Adrenal gland (tissue), 12 donors: ENCODE measurements around the gene CDH24. TPM values are rescaled to one million over a fixed set of nuclear protein-coding genes. Genes with fewer than 3 reads are reported as not detected.

Experiments
- DNase-seq, 7 donors: peaks; one replicate each; pipeline ENCODE4 v3.0.0-alpha.2; 2019 to 2020
- H3K27ac ChIP-seq, 5 donors: fragments of 200-600 bp; sonication (generic) in 4 of 5; 1 replicate in 3 of 5; 2 replicates in 2 of 5; pipeline versions ENCODE4 v1.5.1 to v1.8.0; 2016 to 2020; ENCODE audit warnings: mild to moderate bottlenecking in 1 of 5
- H3K27me3 ChIP-seq: fragments of 200-600 bp; 2 replicates; pipeline ENCODE4 v1.8.0; 2021
- H3K36me3 ChIP-seq, 2 donors: fragments of 200-600 bp; replicated peaks in 1 of 2; 1 replicate in 1 of 2; 2 replicates in 1 of 2; pipeline versions ENCODE4 v1.5.1 to v1.8.0; 2018 to 2022
- H3K4me1 ChIP-seq, 2 donors: fragments of 200-600 bp; replicated peaks in 1 of 2; 1 replicate in 1 of 2; 2 replicates in 1 of 2; pipeline versions ENCODE4 v1.5.1 to v1.8.0; 2018 to 2021
- H3K4me3 ChIP-seq, 4 donors: fragments of 200-600 bp; sonication (generic) in 3 of 4; one replicate each; pipeline ENCODE4 v1.5.1; 2016 to 2018
- H3K9me3 ChIP-seq, 3 donors: fragments of 200-600 bp; sonication (generic) in 1 of 3; replicated peaks in 1 of 3; 1 replicate in 2 of 3; 2 replicates in 1 of 3; pipeline versions ENCODE4 v1.5.1 to v1.8.0; 2016 to 2021
- CTCF ChIP-seq, 6 experiments: fragments of 450-650 bp in 4 of 6; fragments of 200-600 bp in 2 of 6; sonication (generic) in 1 of 6; IDR thresholded peaks; 1 replicate in 5 of 6; 2 replicates in 1 of 6; pipeline versions ENCODE4 v1.5.1 to v1.8.0; 2016 to 2021; ENCODE audit warnings: antibody characterized with exemption in 6 of 6, mild to moderate bottlenecking in 2 of 6, moderate library complexity in 1 of 6
- POLR2A ChIP-seq, 2 donors: fragments of 450-650 bp; IDR thresholded peaks; one replicate each; pipeline ENCODE4 v1.6.1; 2017; ENCODE audit warnings: antibody characterized with exemption in 2 of 2, mild to moderate bottlenecking in 2 of 2, moderate library complexity in 1 of 2
- WGBS, 4 donors: extraction: QIAGEN DNeasy Blood & Tissue Kit in 2 of 4; methylation state at CpG; one replicate each; pipeline versions ENCODE4 v1.1.5 to v1.1.7; 2013 to 2017; 5-methylcytosine and 5-hydroxymethylcytosine counted together
- intact Hi-C, 2 donors: fragments of 100-400 bp; cut with DNase I; formaldehyde crosslinking; loops; one replicate each; pipeline versions ENCODE4 v1.14.1 to v1.15.0; 2022 to 2023
- polyA plus RNA-seq, 3 donors: library from polyadenylated mRNA; stranded (reverse); fragments of 200-250 nt in 2 of 3; fragments of 350-450 nt in 1 of 3; fragmentation: Illumina TruSeq in 1 of 3; extraction: RNeasy Lipid Tissue Mini Kit (QIAGEN cat#74804) in 1 of 3; gene quantifications; one replicate each; pipeline ENCODE4 v1.2.3, GENCODE V29; 2013 to 2014
- total RNA-seq, 9 donors: library from RNA; depleted of rRNA in 4 of 9; stranded (reverse); fragments of >200 nt in 4 of 9; fragments of 120-200 nt in 1 of 9; fragmentation: NEBNext Ultra II Directional in 1 of 9; extraction: Animal tissue kit (Norgen Biotek cat#: 25700) in 1 of 9; gene quantifications; one replicate each; pipeline versions ENCODE4 v1.1.0 to v1.2.4, GENCODE V29; 2013 to 2023
- donor health status: healthy with polysubstance abuse.
- donor health status: Bipolar disorder and iron deficiency.
- donor health status: DM: yes; HTN: yes; CAD: no.
- donor health status: DM: no; HTN: no; CAD: no.
- donor health status: DM: no; HTN: no; CAD: no.
- donor health status: DM: yes; HTN: yes; CAD: no.

Gene CDH24
- total and polyA plus RNA-seq, 12 donors = 1.5 to 29.3 (median 3.5) TPM

- Histone ChIP-seq H3K4me1 (peaks cover 21 to 48% of the 10 kb centered on the region in 2 donors), H3K27ac (peak overlapping the region in 3 of 5 donors; percentile 18 to 67 (median 66))
- intact Hi-C loops = loop anchor here (5.0 kb wide), 2 partner anchors 33 to 43 kb away; partner anchors contain the start of gene CIROP (in 1 of the 2)
Measured at GRCh38 chr14:23069413-23069806, 12.1 kb upstream of the CDH24 start.

GRCh38 chr14:23068789-23069412, 11.6 kb upstream of the CDH24 start:
- Histone ChIP-seq H3K36me3 (peaks cover 0 to 63% of the 10 kb centered on the region in 2 donors), H3K9me3 (no peaks in the 10 kb centered on the region), H3K4me3 (no peak overlapping the region), H3K27ac (peak overlapping the region in 3 of 5 donors; percentile 18 to 67 (median 66)), H3K27me3 (no peaks in the 10 kb centered on the region), H3K4me1 (peaks cover 21 to 48% of the 10 kb centered on the region in 2 donors)
- intact Hi-C loops = loop anchor here (5.0 kb wide), 2 partner anchors 33 to 43 kb away; partner anchors contain the start of gene CIROP (in 1 of the 2)
- peak; percentile 85 to 95 (median 87) for DNase-seq
- WGBS, 4 donors = 15 to 21% (median 18%) methylated on average over 8 of the region's 8 CpGs
- TF ChIP-seq CTCF (IDR thresholded peaks at IDR 0.05) = peak; percentile 98 to 100 (median 99)
- no peak for TF ChIP-seq POLR2A (IDR thresholded peaks at IDR 0.05)

More at GRCh38 chr14:23069413-23069806, 12.1 kb upstream of the CDH24 start:
- Histone ChIP-seq H3K4me3 (no peak overlapping the region), H3K9me3 (no peaks in the 10 kb centered on the region), H3K36me3 (peaks cover 0 to 63% of the 10 kb centered on the region in 2 donors), H3K27me3 (no peaks in the 10 kb centered on the region)
- TF ChIP-seq CTCF (IDR thresholded peaks at IDR 0.05) (no peak), POLR2A (IDR thresholded peaks at IDR 0.05) (no peak)
- DNase-seq = peak in 1 of 7 donors; percentile 3
- 64 to 69% (median 69%) methylated on average over 4 of the region's 4 CpGs for WGBS, 4 donors

GRCh38 chr14:23067847-23068788, 10.8 kb upstream of the CDH24 start:
- Histone ChIP-seq H3K27me3 (no peaks in the 10 kb centered on the region), H3K27ac (peak overlapping the region in 2 of 5 donors; percentile 32 to 67), H3K9me3 (no peaks in the 10 kb centered on the region), H3K4me3 (no peak overlapping the region), H3K4me1 (peaks cover 20 to 48% of the 10 kb centered on the region in 2 donors), H3K36me3 (peaks cover 0 to 63% of the 10 kb centered on the region in 2 donors)
- intact Hi-C loops = loop anchor here (5.0 kb wide), 2 partner anchors 34 to 44 kb away; partner anchors contain the start of gene CIROP (in 1 of the 2)
- 55 to 63% (median 60%) methylated on average over 9 to 14 of the region's 14 CpGs for WGBS, 4 donors
- DNase-seq = peak in 2 of 7 donors; percentile 16 to 62
- TF ChIP-seq CTCF (IDR thresholded peaks at IDR 0.05) = no peak
- no peak for TF ChIP-seq POLR2A (IDR thresholded peaks at IDR 0.05)
